ENCODE data around the gene REM2. TPM values are rescaled to one million over a fixed set of nuclear protein-coding genes. Genes with fewer than 3 reads are reported as not detected.
A peak's percentile ranks its signal among the peaks of the same experiment; 100 is the strongest.

The REM2 gene
- polyA plus RNA-seq, 3 donors = 1.8 TPM; not detected in 2

DNA sequence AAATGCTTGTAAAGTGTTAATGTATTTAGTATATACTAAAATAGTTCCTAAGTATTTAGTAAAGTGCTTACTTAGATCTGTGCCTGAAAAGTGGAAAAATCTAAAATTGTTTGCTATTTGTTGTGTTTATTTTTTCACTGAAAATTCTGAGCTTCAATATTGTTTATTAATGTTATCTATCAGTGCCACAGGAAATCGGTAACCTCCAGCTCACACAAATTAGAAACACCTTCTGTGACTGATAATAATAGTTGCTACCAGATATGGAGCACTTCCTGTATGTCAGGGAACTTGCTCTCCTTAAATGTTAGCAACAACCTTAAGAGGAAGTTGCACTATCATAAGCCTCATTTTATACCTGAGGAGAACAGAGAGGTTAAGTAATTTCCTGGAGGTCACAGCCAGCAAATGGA, 12.2 kb upstream of the REM2 start:
- peaks cover 0 to 4% (median 2%) of the 10 kb centered on the region in 3 donors for H3K27me3 Mint-ChIP-seq (ENCODE audit: low read depth in 3 of 3)
- Histone ChIP-seq H3K9ac (ENCODE audit: insufficient read depth, low read length, poor library complexity, severe bottlenecking) (peak overlapping the region; percentile 87), H4K20me1 (ENCODE audit: insufficient read depth, low read length) (peaks cover 31% of the 10 kb centered on the region), H3K4me1 (ENCODE audit: control insufficient read depth in 1 of 2, insufficient read depth in 2 of 2, low read length in 2 of 2) (peaks cover 19 to 25% of the 10 kb centered on the region in 2 donors), H3K79me2 (ENCODE audit: insufficient read depth, low read length) (peaks cover 23% of the 10 kb centered on the region), H2AFZ (ENCODE audit: insufficient read depth, low read depth, low read length, poor library complexity, severe bottlenecking) (peak overlapping the region; percentile 92), H3K36me3 (replicated peaks in 1 of 2; ENCODE audit: control insufficient read depth in 1 of 2, insufficient read depth in 2 of 2, low read length in 2 of 2) (peaks cover 22 to 29% of the 10 kb centered on the region in 2 donors), H3K4me2 (replicated peaks; ENCODE audit: extremely low read depth, low read length, poor library complexity, severe bottlenecking) (peak overlapping the region; percentile 82), H3K27me3 (ENCODE audit: control insufficient read depth in 2 of 2, insufficient read depth in 2 of 2, low read length in 2 of 2) (no peaks in the 10 kb centered on the region), H3K4me3 (replicated peaks in 1 of 3; ENCODE audit: low read depth in 2 of 3, low read length in 3 of 3) (peak overlapping the region; percentile 76 to 93 (median 90)), H3K9me3 (replicated peaks in 1 of 2; ENCODE audit: control insufficient read depth in 1 of 2, insufficient read depth in 1 of 2, low read length in 2 of 2) (no peaks in the 10 kb centered on the region), H3K27ac (ENCODE audit: low read depth in 1 of 2, low read length in 2 of 2) (peak overlapping the region; percentile 78 to 91)
- H3K4me1 Mint-ChIP-seq = peaks cover 23% of the 10 kb centered on the region
- peak overlapping the region; percentile 94 to 98 (median 97) for H3K27ac Mint-ChIP-seq
- peaks cover 24 to 29% of the 10 kb centered on the region in 2 donors for H3K36me3 Mint-ChIP-seq
- TF ChIP-seq, protein P1, sequence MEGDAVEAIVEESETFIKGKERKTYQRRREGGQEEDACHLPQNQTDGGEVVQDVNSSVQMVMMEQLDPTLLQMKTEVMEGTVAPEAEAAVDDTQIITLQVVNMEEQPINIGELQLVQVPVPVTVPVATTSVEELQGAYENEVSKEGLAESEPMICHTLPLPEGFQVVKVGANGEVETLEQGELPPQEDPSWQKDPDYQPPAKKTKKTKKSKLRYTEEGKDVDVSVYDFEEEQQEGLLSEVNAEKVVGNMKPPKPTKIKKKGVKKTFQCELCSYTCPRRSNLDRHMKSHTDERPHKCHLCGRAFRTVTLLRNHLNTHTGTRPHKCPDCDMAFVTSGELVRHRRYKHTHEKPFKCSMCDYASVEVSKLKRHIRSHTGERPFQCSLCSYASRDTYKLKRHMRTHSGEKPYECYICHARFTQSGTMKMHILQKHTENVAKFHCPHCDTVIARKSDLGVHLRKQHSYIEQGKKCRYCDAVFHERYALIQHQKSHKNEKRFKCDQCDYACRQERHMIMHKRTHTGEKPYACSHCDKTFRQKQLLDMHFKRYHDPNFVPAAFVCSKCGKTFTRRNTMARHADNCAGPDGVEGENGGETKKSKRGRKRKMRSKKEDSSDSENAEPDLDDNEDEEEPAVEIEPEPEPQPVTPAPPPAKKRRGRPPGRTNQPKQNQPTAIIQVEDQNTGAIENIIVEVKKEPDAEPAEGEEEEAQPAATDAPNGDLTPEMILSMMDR (IDR thresholded peaks at IDR 0.05) = no peak
- DNase-seq = peak in 2 of 3 donors; percentile 57 to 63
- intact Hi-C loops (cut with micrococcal nuclease) = loop anchor here in 1 of 2 donors (5.0 kb wide), 1 partner anchor 46 kb away; the partner anchor contains the start of gene RBM23
- H3K4me3 Mint-ChIP-seq = peak overlapping the region; percentile 81 to 92
- peaks cover 0 to 2% (median 0%) of the 10 kb centered on the region in 7 donors for H3K9me3 Mint-ChIP-seq
- WGBS (ENCODE audit: insufficient coverage) = no CpG with 5 or more reads among the region's 1 CpG

GRCh38 chr14:22871224-22872032, 11.6 kb upstream of the REM2 start, which contains the start of gene LRP10:
Gene LRP10, plus strand, starts transcription at chr14:22871740. Its CDS starts 564 bp downstream, at chr14:22872304.
- H3K27me3 ChIP-seq (ENCODE audit: control insufficient read depth in 2 of 2, insufficient read depth in 2 of 2, low read length in 2 of 2) = no peaks in the 10 kb centered on the region
- peaks cover 28 to 35% of the 10 kb centered on the region in 2 donors for H3K36me3 ChIP-seq (replicated peaks in 1 of 2; ENCODE audit: control insufficient read depth in 1 of 2, insufficient read depth in 2 of 2, low read length in 2 of 2)
- H3K9ac ChIP-seq (ENCODE audit: insufficient read depth, low read length, poor library complexity, severe bottlenecking) = peak within 1 kb of the TSS; percentile 87
- peak; percentile 76 to 80 (median 77) for DNase-seq
- peak within 1 kb of the TSS; percentile 92 for H2AFZ ChIP-seq (ENCODE audit: insufficient read depth, low read depth, low read length, poor library complexity, severe bottlenecking)
- Mint-ChIP-seq H3K27me3 (ENCODE audit: low read depth in 3 of 3) (peaks cover 0 to 3% (median 2%) of the 10 kb centered on the region in 3 donors), H3K36me3 (peaks cover 30 to 35% of the 10 kb centered on the region in 2 donors), H3K9me3 (peaks cover 0 to 2% (median 0%) of the 10 kb centered on the region in 7 donors), H3K4me3 (peak within 1 kb of the TSS; percentile 83 to 92), H3K27ac (peak within 1 kb of the TSS; percentile 94 to 98 (median 97)), H3K4me1 (peaks cover 23% of the 10 kb centered on the region)
- peaks cover 37% of the 10 kb centered on the region for H4K20me1 ChIP-seq (ENCODE audit: insufficient read depth, low read length)
- intact Hi-C loops (cut with micrococcal nuclease) = loop anchor here in 1 of 2 donors (5.0 kb wide), 1 partner anchor 46 kb away; the partner anchor contains the start of gene RBM23
- H3K4me2 ChIP-seq (replicated peaks; ENCODE audit: extremely low read depth, low read length, poor library complexity, severe bottlenecking) = peak within 1 kb of the TSS; percentile 82
- peaks cover 19 to 25% of the 10 kb centered on the region in 2 donors for H3K4me1 ChIP-seq (ENCODE audit: control insufficient read depth in 1 of 2, insufficient read depth in 2 of 2, low read length in 2 of 2)
- under 1% methylated on average over 46 of the region's 50 CpGs for WGBS (ENCODE audit: insufficient coverage)
- H3K4me3 ChIP-seq (replicated peaks in 1 of 3; ENCODE audit: low read depth in 2 of 3, low read length in 3 of 3) = peak within 1 kb of the TSS; percentile 76 to 93 (median 90)
- H3K27ac ChIP-seq (ENCODE audit: low read depth in 1 of 2, low read length in 2 of 2) = peak within 1 kb of the TSS; percentile 78 to 91
- H3K9me3 ChIP-seq (replicated peaks in 1 of 2; ENCODE audit: control insufficient read depth in 1 of 2, insufficient read depth in 1 of 2, low read length in 2 of 2) = no peaks in the 10 kb centered on the region
- peaks cover 23% of the 10 kb centered on the region for H3K79me2 ChIP-seq (ENCODE audit: insufficient read depth, low read length)
- TF ChIP-seq, protein P1 (IDR thresholded peaks at IDR 0.05) = no peak
